HG03354 (cell line): Measurements from ENCODE around the gene WIPF3.
"Not testable (repeated sequence)": the region's sequence is repeated elsewhere in the genome, so short reads cannot be mapped to it uniquely, and the experiment has no call there.

ENCODE experiments used
- ATAC-seq: cut with Tn5 transposase; IDR thresholded peaks from one replicate; pipeline ENCODE4 v1.9.1; 2021; ENCODE audit warnings: mild to moderate bottlenecking; ENCODE audit not compliant: unreplicated experiment, poor library complexity, severe bottlenecking

Gene WIPF3

DNA sequence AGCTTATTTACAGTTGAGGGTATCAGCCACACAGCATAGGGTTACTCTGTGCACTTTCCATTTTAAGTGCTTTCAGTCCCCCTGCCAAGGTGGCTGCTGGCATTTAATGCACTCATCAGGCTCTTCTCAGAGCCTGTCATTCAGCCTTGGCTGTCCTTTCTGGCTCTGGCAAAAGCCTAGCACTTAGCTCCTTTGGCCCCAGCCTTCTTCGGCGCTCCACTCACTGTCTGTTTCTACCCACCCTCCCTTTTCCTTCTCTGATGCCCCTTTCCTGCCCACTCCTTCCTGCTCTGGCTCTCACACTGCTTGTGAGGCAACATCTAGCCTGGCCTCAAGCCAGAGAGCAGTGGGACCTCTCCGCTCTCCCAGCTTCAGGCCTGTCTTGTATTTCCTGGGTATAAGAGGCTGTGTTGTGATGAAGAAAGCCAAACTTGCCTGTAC lies 60.2 kb downstream of the WIPF3 start:
- no peak for ATAC-seq

GRCh38 chr7:29871787-29872398 lies 65.6 kb downstream of the WIPF3 start:
- no peak for ATAC-seq

DNA sequence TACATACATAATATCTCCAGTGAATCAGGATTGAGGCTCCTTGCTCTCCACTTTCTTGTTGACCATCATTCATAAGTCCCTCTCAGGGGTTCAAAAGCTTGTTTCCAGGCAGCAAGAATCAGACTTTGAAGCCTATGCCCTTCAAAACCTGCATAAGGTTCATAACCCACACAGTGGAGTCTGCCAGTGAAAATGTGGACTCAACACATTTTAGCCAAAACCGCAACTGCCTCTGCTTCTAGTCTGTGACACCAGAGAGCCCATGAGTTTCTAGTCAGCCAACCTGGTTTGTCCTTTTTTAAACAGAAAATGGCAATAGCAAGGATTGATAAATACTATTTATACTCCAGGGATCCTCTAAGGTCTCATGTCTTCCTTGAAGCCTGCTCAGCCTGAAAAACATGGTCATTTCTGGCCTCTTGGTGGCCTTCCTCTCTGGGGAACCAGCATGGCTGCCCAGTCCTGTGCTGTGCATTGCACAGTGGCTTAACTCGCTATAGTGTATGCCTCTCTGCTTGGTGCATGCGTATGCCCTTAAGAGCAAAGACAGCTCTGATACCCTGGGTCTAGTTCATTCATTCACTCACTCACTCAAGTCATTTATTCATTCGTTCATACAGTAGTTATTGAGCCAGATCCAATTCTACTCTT lies 67.5 kb downstream of the WIPF3 start:
- no peak for ATAC-seq

- no peak for ATAC-seq
These were observed 69.4 kb downstream of the WIPF3 start for GRCh38 chr7:29875741-29876140.

DNA sequence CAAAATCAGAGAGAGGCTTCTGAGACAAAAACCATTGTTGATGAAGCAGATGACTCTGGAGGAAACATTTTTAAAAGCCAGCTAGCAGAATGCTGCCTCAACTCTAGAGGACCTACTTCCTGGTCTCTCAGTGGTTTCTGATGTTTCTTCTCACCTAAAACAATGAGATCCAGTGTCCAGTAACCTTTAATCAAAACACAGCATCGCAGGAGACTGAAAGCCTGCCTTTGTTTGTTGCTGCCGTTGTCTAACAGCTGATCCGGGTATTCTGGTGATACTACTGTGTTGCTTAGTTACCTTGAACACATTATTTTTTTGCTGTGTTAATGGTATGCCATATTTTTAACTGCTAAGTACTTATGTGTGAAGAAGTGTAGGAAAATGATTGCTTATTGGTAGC lies 70.9 kb downstream of the WIPF3 start:
- ATAC-seq = no peak

DNA sequence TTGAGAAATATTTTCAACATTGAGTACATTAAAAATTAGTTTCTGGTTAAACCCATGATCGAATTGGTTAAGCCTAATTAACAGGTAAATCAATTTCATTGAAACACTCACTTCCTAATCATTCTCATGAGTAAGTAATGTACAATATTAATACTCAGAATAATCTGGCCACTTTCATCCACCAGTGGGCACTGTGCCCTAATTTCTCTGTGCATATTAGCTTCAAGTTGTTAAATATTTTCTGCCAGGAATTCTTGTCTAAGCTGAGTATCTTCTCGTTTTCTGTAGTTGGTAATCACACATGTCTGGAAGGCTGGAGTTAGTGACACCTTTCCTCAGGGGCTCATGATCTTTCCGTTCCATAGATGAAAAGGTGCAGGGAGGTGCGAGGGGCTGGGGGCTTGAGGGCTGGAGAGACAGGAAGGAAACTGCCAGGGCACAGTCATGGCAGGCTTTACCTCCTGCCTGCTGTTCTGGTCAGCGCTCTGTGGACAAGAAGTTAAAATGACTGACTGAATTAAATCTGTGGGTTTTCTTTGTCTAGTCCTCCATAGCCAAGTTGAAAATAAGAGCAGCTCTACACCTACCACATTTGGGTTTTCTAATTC lies 71.9 kb downstream of the WIPF3 start:
- no peak for ATAC-seq

DNA sequence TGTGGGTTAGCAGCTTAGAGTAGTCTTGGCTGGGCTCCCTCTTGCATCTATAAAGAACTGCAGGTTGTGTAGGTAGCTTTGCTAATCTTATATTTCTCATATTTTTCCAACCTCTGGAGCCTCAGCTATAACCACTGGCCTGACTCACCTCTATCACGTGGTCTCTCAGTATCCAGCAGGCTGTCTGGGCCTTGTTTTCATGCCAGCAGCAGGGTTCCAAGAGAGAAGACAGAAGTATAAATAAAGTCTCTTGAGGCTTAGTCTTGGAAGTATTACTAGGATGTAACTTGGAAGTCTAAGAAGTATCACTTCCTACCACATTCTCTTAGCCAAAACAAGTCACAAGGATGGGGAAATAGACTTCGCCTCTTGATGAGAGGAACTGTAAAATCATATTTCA lies 73.3 kb downstream of the WIPF3 start:
- no peak for ATAC-seq

GRCh38 chr7:29881724-29882123 lies 75.4 kb downstream of the WIPF3 start:
- ATAC-seq = no peak

DNA sequence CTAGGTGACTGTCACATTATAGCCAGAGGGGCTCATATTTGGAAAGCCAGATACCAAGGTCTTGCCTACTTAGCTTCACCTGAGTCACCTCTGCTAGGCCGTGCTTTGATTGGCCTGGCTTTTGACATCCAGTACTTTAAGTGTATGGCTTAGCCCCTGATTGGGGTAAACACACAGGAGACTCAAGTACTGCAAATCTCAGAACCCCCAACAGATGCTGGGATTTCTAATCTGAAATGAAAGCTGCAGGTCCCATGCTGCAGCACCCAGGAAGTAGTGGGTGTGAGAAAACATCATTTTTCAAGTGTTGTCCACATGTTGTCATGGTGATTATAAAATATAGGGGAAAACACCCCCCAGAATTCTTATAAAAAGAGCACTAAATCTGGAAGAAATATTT lies 76.2 kb downstream of the WIPF3 start:
- ATAC-seq = no peak

DNA sequence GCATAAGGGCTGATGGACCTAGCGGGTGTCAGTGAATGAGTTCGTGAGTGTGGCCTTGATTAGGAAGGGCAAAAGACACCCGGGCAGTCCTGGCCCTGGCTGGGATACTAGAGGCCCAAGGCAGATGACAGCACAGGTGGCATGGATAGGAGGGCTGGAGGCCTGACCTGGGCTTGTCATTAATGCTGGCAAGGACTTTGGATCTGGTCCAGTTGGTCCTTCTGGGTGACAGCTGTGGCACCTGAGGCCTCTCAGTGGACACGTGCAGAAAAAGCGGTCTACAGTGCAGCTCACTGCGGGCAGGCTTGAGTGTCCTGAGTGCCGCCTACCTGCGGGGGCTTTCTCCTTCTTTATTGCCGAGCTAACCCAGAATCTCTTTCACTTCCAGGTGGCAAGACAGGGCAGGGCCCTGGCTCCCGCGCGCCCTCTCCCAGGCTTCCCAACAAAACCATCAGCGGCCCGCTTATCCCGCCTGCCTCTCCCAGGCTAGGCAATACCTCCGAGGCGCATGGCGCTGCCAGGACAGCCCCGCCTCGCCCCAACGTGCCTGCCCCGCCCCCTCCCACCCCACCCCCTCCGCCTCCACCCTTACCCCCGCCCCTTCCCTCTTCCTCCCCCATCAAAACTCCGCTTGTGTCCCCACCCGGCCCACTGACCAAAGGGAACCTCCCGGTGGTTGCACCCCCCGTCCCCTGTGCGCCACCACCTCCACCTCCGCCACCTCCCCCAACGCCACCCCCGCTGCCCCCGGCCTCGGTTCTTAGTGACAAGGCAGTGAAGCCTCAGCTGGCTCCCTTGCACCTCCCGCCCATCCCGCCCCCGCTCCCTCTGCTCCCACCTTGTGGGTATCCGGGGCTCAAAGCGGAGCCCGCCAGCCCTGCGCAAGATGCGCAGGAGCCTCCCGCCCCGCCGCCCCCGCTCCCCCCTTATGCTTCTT lies 77.4 kb downstream of the WIPF3 start:
- ATAC-seq = no peak

- ATAC-seq = no peak
These were observed 78.3 kb downstream of the WIPF3 start for GRCh38 chr7:29884399-29885272.

- ATAC-seq = no peak
These were observed 79.3 kb downstream of the WIPF3 start for GRCh38 chr7:29885626-29886025.

GRCh38 chr7:29886827-29887226 lies 80.5 kb downstream of the WIPF3 start:
- ATAC-seq = no peak

GRCh38 chr7:29888006-29888405 lies 81.7 kb downstream of the WIPF3 start:
- ATAC-seq = no peak

DNA sequence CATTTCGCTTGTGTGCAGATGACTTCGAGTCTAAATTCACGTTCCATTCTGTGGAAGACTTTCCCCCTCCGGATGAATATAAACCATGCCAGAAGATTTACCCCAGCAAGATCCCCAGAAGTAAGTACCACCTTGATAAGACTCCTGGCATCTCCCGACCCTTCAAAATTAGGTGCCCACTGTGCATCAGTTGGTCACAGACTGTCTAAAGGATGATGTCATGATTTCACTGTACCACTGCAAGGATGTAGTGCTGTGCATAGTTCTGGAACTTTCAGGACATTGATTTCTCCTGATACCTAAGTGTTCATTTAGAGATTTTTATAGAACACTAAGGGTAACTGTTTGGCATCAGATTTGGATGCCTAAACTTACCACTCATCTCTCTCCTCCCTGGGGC lies 83.0 kb downstream of the WIPF3 start:
- ATAC-seq = no peak

DNA sequence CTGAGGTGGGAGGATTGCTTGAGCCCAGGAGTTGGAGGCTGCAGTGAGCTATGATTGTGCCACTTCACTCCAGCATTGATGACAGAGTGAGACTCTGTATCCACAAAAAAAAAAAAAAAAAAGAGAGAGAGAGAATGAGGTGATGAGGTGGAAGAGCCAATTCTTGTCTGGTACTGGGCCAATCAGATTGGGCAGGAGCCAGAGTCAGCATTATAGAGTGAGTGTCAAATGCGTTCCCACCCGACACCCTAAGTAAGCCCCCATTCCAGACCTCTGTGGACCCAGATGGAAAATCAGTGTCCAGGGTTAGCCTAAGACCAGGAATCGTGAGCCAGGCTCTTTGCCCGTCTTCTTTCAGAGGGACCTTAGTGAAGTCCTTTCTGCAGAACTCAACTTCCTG lies 83.9 kb downstream of the WIPF3 start:
- no peak for ATAC-seq

- not testable (repeated sequence) for ATAC-seq
These were observed 84.5 kb downstream of the WIPF3 start for GRCh38 chr7:29890786-29891185.

DNA sequence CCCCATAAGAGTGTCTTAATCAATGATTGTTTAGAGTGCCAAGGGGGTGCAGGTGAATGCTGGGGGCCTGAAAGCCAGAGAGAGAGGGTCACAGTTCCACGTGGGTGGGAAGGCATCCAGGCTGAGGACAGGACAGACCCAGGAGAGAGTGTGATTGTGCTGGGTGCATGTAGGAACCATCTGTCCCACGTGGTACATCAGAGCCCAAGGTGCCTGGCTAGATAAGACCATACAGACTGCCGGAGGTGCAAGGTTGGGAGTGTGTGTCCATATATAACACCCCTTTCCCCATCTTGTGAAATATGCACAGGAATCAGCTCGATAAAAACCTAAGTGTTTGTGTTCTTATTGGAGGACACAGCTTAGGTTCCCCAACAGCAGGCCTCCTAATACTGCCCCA lies 85.5 kb downstream of the WIPF3 start:
- no peak for ATAC-seq

DNA sequence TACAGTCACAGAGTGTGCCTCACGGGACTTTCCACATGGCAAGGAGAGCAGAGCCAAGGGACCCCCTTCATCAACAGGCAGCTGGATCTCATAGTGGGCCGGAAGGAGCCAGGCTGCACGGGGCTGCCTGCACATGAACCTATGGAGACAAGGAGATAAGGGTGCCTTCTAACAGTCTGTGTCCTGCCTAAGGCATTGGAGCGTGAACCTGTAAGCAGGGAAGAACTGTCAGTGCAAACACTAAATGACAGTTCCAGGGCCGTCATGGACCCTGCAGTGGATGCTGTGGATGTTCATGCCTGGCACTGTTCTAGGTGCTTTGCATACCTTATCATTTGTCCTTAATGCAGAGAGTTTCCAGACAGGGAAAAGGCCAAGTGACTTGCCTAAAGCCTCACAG lies 85.9 kb downstream of the WIPF3 start:
- ATAC-seq = no peak
